CD8-positive, alpha-beta memory T cell (primary cell): ENCODE data around the gene TDRKH. TPM values are rescaled to one million over a fixed set of nuclear protein-coding genes. Genes with fewer than 3 reads are reported as not detected.

Source experiments
- CTCF ChIA-PET: fragments of 350-600 bp; sonication (Branson Sonifier 250); formaldehyde crosslinking; loops from one replicate; lab custom pipeline; 2021; ENCODE audit warnings: antibody characterized with exemption; lab: Charles Lee
- POLR2A ChIA-PET: fragments of 350-600 bp; sonication (Branson Sonifier 250); formaldehyde crosslinking; loops from one replicate; lab custom pipeline; 2021; ENCODE audit warnings: antibody characterized with exemption; lab: Charles Lee
- DNase-seq, 5 donors: peaks; one replicate each; pipeline versions ENCODE4 v3.0.0 to v3.0.0-alpha.2; 2020 to 2022; ENCODE audit warnings: mixed read lengths in 1 of 5
- H3K27ac ChIP-seq: one replicate; pipeline ENCODE4 v1.7.0; 2013; ENCODE audit warnings: low read depth, mild to moderate bottlenecking, low read length, moderate library complexity
- H3K27me3 ChIP-seq: 2 replicates; pipeline ENCODE4 v1.7.0; 2013; ENCODE audit warnings: low read length, mild to moderate bottlenecking; ENCODE audit not compliant: insufficient read depth, poor library complexity, severe bottlenecking
- H3K36me3 ChIP-seq: 2 replicates; pipeline ENCODE4 v1.7.0; 2013; ENCODE audit warnings: mild to moderate bottlenecking, low read length, moderate library complexity; ENCODE audit not compliant: insufficient read depth
- H3K4me1 ChIP-seq: 2 replicates; pipeline ENCODE4 v1.7.0; 2013; ENCODE audit warnings: mild to moderate bottlenecking, low read length, moderate library complexity; ENCODE audit not compliant: insufficient read depth
- H3K4me3 ChIP-seq: 2 replicates; pipeline ENCODE4 v1.7.0; 2013; ENCODE audit warnings: mild to moderate bottlenecking, low read length
- H3K9me3 ChIP-seq: 2 replicates; pipeline ENCODE4 v1.7.0; 2013; ENCODE audit warnings: mild to moderate bottlenecking, low read length
- H3K27ac Mint-ChIP-seq, 8 donors: one replicate each; pipeline ENCODE4 v1.8.0; 2020 to 2021; ENCODE audit warnings: mixed read lengths in 8 of 8, mild to moderate bottlenecking in 6 of 8, inconsistent platforms in 3 of 8, moderate library complexity in 3 of 8
- H3K27me3 Mint-ChIP-seq, 2 donors: one replicate each; pipeline ENCODE4 v1.8.0; 2020 to 2021; ENCODE audit warnings: mixed read lengths in 2 of 2, mild to moderate bottlenecking in 1 of 2, moderate library complexity in 1 of 2
- H3K36me3 Mint-ChIP-seq, 3 donors: one replicate each; pipeline ENCODE4 v1.8.0; 2020 to 2021; ENCODE audit warnings: mixed read lengths in 3 of 3, inconsistent platforms in 1 of 3, mild to moderate bottlenecking in 1 of 3
- H3K4me1 Mint-ChIP-seq, 3 donors: one replicate each; pipeline ENCODE4 v1.8.0; 2020 to 2021; ENCODE audit warnings: mixed read lengths in 3 of 3, inconsistent platforms in 1 of 3, mild to moderate bottlenecking in 1 of 3
- H3K4me3 Mint-ChIP-seq, 7 donors: one replicate each; pipeline ENCODE4 v1.8.0; 2020 to 2021; ENCODE audit warnings: mixed read lengths in 7 of 7, mild to moderate bottlenecking in 6 of 7, moderate library complexity in 4 of 7, inconsistent platforms in 2 of 7
- H3K9me3 Mint-ChIP-seq, 5 donors: one replicate each; pipeline ENCODE4 v1.8.0; 2020 to 2022; ENCODE audit warnings: mixed read lengths in 5 of 5, mild to moderate bottlenecking in 3 of 5, moderate library complexity in 2 of 5, inconsistent platforms in 1 of 5
- polyA plus RNA-seq: library from polyadenylated mRNA; unstranded; fragments of 300-500 nt; fragmentation: Illumina TruSeq; gene quantifications from one replicate; pipeline ENCODE4 v1.2.3, GENCODE V29; 2021
- total RNA-seq, 2 experiments: library from RNA; stranded (reverse); gene quantifications; one replicate each; pipeline ENCODE4 v1.2.3, GENCODE V29; 2021

The TDRKH gene
- total and polyA plus RNA-seq, 3 experiments from 2014 or later = 16.4 to 20.5 (median 17.4) TPM

- Mint-ChIP-seq H3K4me1 (peaks cover 67 to 79% (median 78%) of the 10 kb centered on the region in 3 donors), H3K9me3 (no peaks in the 10 kb centered on the region), H3K27me3 (peaks cover 0 to 1% of the 10 kb centered on the region in 2 donors), H3K36me3 (peaks cover 0 to 7% (median 0%) of the 10 kb centered on the region in 3 donors), H3K27ac (peak overlapping the region; percentile 70 to 99 (median 90)), H3K4me3 (peak overlapping the region; percentile 51 to 90 (median 70))
- Histone ChIP-seq H3K4me1 (peaks cover 63% of the 10 kb centered on the region), H3K27me3 (no peaks in the 10 kb centered on the region), H3K9me3 (no peaks in the 10 kb centered on the region), H3K4me3 (no peak overlapping the region), H3K36me3 (no peaks in the 10 kb centered on the region), H3K27ac (no peak overlapping the region)
- ChIA-PET POLR2A (interaction anchor here (2.2 kb wide), 1 partner anchor 67 kb away, joined by 6 read pairs; the partner anchor contains the start of gene MRPL9), CTCF (interaction anchor here (1.0 kb wide), 1 partner anchor 40 kb away, joined by 3 read pairs; no protein-coding TSS in a partner anchor)
- no peak for DNase-seq
Observed at GRCh38 chr1:151829352-151830046, 39.2 kb upstream of the TDRKH start.

DNA sequence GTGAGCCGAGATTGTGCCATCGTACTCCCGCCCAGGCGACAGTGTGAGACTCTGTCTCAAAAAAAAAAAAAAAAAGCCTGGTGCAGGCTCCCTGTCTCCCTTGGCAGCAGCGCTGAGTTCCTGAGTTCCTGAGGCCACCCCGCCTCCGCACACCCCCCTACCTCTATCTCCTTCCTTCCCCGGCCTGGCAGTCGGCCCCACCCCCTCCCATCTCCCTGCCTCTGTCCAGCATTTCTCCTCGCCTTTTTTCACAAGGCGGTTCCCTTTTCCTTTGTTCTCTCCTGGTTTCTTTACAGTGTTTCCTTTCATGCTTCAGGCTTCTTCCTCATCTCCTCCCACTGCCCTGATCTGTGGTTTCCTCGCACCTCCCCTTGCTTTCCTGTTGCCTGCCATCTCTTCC, 38.6 kb upstream of the TDRKH start:
- DNase-seq = no peak
- Histone ChIP-seq H3K9me3 (no peaks in the 10 kb centered on the region), H3K4me1 (peaks cover 57% of the 10 kb centered on the region), H3K27me3 (no peaks in the 10 kb centered on the region), H3K27ac (no peak overlapping the region), H3K36me3 (no peaks in the 10 kb centered on the region), H3K4me3 (no peak overlapping the region)
- Mint-ChIP-seq H3K36me3 (peaks cover 0 to 8% (median 0%) of the 10 kb centered on the region in 3 donors), H3K27me3 (peaks cover 0 to 1% of the 10 kb centered on the region in 2 donors), H3K27ac (peak overlapping the region; percentile 29 to 99 (median 90)), H3K9me3 (no peaks in the 10 kb centered on the region), H3K4me1 (peaks cover 66 to 73% (median 72%) of the 10 kb centered on the region in 3 donors), H3K4me3 (peak overlapping the region; percentile 51 to 90 (median 70))
- ChIA-PET POLR2A (interaction anchor here (2.2 kb wide), 1 partner anchor 66 kb away, joined by 6 read pairs; the partner anchor contains the start of gene MRPL9), CTCF (interaction anchor here (1.0 to 1.2 kb wide), 3 partner anchors 7 to 39 kb away, joined by 3 to 4 read pairs (median 3); no protein-coding TSS in a partner anchor)

DNA sequence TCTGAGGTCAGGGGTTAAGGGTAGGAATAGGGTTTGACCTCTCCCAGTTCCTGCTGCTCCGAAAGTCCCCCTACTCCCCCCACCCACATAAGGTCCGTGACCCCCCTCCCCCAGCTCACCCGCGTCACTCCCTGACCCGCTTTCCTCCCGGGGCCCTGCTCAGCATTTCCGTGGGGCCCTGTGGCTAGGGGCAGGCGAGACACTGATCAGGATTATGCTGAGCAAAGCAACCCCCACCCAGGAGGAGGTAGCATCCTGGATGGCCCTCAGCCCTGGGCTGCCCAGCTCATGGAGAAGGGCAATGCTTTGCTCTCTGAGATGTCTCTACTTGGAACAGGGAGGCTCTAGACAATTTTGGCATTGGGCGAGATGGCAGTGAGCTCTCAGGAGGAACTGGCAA, 37.6 kb upstream of the TDRKH start:
- ChIA-PET CTCF (interaction anchor here (1.0 to 1.2 kb wide), 2 partner anchors 9 to 12 kb away, joined by 3 to 4 read pairs; no protein-coding TSS in a partner anchor), POLR2A (no interaction called here)
- Histone ChIP-seq H3K9me3 (no peaks in the 10 kb centered on the region), H3K27ac (no peak overlapping the region), H3K4me1 (peaks cover 50% of the 10 kb centered on the region), H3K4me3 (no peak overlapping the region), H3K27me3 (no peaks in the 10 kb centered on the region), H3K36me3 (no peaks in the 10 kb centered on the region)
- no peaks in the 10 kb centered on the region for H3K27me3 Mint-ChIP-seq
- peaks cover 59 to 63% (median 62%) of the 10 kb centered on the region in 3 donors for H3K4me1 Mint-ChIP-seq
- peak overlapping the region; percentile 65 to 99 (median 90) for H3K27ac Mint-ChIP-seq
- H3K36me3 Mint-ChIP-seq = peaks cover 0 to 8% (median 0%) of the 10 kb centered on the region in 3 donors
- no peaks in the 10 kb centered on the region for H3K9me3 Mint-ChIP-seq
- peak overlapping the region; percentile 38 to 97 (median 86) for H3K4me3 Mint-ChIP-seq
- peak in 2 of 5 donors; percentile 23 to 35 for DNase-seq

DNA sequence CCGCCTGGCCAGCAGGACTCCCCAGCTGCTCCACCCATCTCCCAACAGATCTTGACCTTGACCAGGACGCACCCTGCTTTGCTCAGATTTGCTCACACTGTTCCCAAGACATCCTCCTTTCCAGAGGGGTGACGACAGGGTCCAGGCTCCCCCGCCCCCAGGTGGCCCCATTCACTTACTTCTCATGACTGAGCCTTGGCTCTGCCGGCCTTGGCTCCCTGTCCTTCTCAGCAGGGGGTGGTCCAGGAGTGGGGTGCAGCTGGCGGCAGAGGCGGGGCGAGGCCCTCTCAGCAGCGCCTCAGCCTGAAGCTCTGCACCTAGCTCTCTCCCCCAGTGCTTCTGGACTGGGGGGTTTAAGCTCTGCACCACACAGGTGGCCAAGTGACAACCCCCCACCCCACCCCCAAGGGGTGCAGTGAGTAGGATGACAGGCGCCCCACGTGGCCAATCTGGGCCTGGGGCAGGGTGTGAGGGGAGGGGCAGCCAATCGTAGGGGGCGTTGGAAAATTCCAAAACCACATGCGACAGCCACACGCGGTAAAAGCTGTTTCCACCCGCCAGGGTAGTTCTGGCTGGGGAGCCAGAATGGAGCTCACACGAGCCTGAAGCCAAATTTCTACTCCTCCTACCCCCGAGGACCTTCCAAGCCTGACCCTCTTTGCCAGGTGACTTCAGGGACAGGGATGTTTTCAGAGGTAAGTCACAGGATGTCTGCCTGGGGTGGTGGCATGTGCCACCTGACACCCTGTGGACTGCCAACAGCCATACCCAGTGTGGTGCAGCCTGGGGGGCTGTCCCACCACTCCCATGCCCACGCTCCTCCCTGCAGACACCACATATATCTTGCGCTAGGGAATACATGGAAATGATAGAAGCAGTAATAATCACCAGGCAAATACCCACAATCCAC, 35.7 kb upstream of the TDRKH start:
- H3K36me3 Mint-ChIP-seq = peaks cover 0 to 8% (median 0%) of the 10 kb centered on the region in 3 donors

GRCh38 chr1:151825204-151825603, 34.9 kb upstream of the TDRKH start:
- H3K4me3 Mint-ChIP-seq = peak overlapping the region; percentile 38 to 97 (median 87)
- ChIA-PET CTCF (interaction anchor here (1.4 to 1.5 kb wide), 2 partner anchors 11 to 14 kb away, joined by 4 to 7 read pairs; no protein-coding TSS in a partner anchor), POLR2A (no interaction called here)
- no peaks in the 10 kb centered on the region for H3K36me3 ChIP-seq
- H3K27ac Mint-ChIP-seq = peak overlapping the region in 7 of 8 donors; percentile 70 to 98 (median 88)
- no peaks in the 10 kb centered on the region for H3K27me3 Mint-ChIP-seq
- H3K9me3 ChIP-seq = no peaks in the 10 kb centered on the region
- H3K27me3 ChIP-seq = no peaks in the 10 kb centered on the region
- no peak overlapping the region for H3K4me3 ChIP-seq
- H3K36me3 Mint-ChIP-seq = peaks cover 0 to 8% (median 0%) of the 10 kb centered on the region in 3 donors
- peaks cover 52 to 62% (median 57%) of the 10 kb centered on the region in 3 donors for H3K4me1 Mint-ChIP-seq
- no peaks in the 10 kb centered on the region for H3K9me3 Mint-ChIP-seq
- no peak overlapping the region for H3K27ac ChIP-seq
- DNase-seq = no peak
- peaks cover 55% of the 10 kb centered on the region for H3K4me1 ChIP-seq

More for the DNA sequence above, 35.7 kb upstream of the TDRKH start:
- ChIA-PET CTCF (interaction anchor here (1.4 kb wide), 1 partner anchor 15 kb away, joined by 4 read pairs; no protein-coding TSS in a partner anchor), POLR2A (interaction anchor here (0.5 kb wide), 1 partner anchor 79 kb away, joined by 3 read pairs; no protein-coding TSS in a partner anchor)
- peak in 2 of 5 donors; percentile 26 to 56 for DNase-seq
- Mint-ChIP-seq H3K4me3 (peak overlapping the region; percentile 53 to 97 (median 87)), H3K9me3 (no peaks in the 10 kb centered on the region), H3K27me3 (no peaks in the 10 kb centered on the region), H3K27ac (peak overlapping the region; percentile 70 to 99 (median 90)), H3K4me1 (peaks cover 52 to 62% (median 56%) of the 10 kb centered on the region in 3 donors)
- Histone ChIP-seq H3K4me3 (no peak overlapping the region), H3K27me3 (no peaks in the 10 kb centered on the region), H3K36me3 (no peaks in the 10 kb centered on the region), H3K27ac (no peak overlapping the region), H3K9me3 (no peaks in the 10 kb centered on the region), H3K4me1 (peaks cover 55% of the 10 kb centered on the region)

DNA sequence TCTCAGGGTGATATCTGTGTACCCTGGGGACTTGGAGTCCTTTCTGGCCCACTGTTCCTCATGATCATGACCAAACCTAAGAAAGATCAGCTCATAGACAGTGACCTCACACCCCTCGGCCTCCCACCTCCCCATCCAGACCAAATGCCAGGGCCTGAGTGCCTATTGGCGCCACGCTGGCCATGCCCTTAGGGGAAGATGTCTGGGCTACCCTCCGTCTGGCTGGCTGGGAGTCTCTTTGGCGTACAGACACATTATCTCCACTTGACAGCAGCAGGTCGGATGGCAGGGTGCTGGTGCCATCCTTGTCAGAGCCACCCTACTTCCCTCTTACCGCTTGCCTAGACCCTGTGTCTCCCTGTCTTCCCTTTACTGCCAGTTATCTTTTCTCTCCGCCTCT, 32.9 kb upstream of the TDRKH start:
- Histone ChIP-seq H3K27ac (no peak overlapping the region), H3K9me3 (no peaks in the 10 kb centered on the region), H3K4me1 (peaks cover 45% of the 10 kb centered on the region), H3K4me3 (no peak overlapping the region), H3K36me3 (no peaks in the 10 kb centered on the region), H3K27me3 (no peaks in the 10 kb centered on the region)
- ChIA-PET CTCF (interaction anchor here (1.0 kb wide), 1 partner anchor 14 kb away, joined by 3 read pairs; no protein-coding TSS in a partner anchor), POLR2A (no interaction called here)
- no peaks in the 10 kb centered on the region for H3K9me3 Mint-ChIP-seq
- H3K27ac Mint-ChIP-seq = peak overlapping the region in 7 of 8 donors; percentile 24 to 98 (median 89)
- H3K4me3 Mint-ChIP-seq = peak overlapping the region; percentile 1 to 97 (median 87)
- no peak for DNase-seq
- peaks cover 0 to 8% (median 0%) of the 10 kb centered on the region in 3 donors for H3K36me3 Mint-ChIP-seq
- H3K4me1 Mint-ChIP-seq = peaks cover 49 to 58% (median 57%) of the 10 kb centered on the region in 3 donors
- no peaks in the 10 kb centered on the region for H3K27me3 Mint-ChIP-seq

DNA sequence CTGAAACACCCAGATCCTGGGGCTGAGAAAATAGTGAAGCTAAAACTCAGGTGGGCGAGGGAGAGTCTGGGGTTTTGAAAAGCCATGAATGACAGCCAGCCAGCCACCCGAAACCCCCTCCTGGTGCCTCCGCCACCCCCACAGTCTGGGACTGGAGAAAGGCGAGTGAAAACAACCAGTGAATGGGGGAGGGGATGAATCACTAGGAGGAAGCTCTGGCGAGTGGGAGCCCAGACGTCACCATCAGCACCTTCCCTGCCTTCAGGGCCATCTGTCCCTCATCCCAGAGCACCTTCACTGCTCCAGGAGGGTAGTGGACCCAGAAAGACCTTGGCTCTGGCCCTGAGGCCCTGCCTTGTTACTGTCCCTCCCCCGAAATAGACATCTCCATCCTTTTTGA, 32.1 kb upstream of the TDRKH start:
- no peaks in the 10 kb centered on the region for H3K27me3 Mint-ChIP-seq
- H3K9me3 Mint-ChIP-seq = no peaks in the 10 kb centered on the region
- H3K27ac Mint-ChIP-seq = peak overlapping the region in 7 of 8 donors; percentile 54 to 98 (median 89)
- no peak overlapping the region for H3K4me3 ChIP-seq
- DNase-seq = no peak
- peak overlapping the region; percentile 29 to 97 (median 87) for H3K4me3 Mint-ChIP-seq
- H3K27ac ChIP-seq = no peak overlapping the region
- CTCF ChIA-PET = interaction anchor here (2.0 kb wide), 1 partner anchor 11 kb away, joined by 7 read pairs; no protein-coding TSS in a partner anchor
- H3K36me3 Mint-ChIP-seq = peaks cover 0 to 8% (median 0%) of the 10 kb centered on the region in 3 donors
- no peaks in the 10 kb centered on the region for H3K36me3 ChIP-seq
- peaks cover 41% of the 10 kb centered on the region for H3K4me1 ChIP-seq
- POLR2A ChIA-PET = no interaction called here
- no peaks in the 10 kb centered on the region for H3K9me3 ChIP-seq
- H3K27me3 ChIP-seq = no peaks in the 10 kb centered on the region
- peaks cover 51 to 58% (median 58%) of the 10 kb centered on the region in 3 donors for H3K4me1 Mint-ChIP-seq
